Measurements from ENCODE around the gene PPP1R11. TPM values are rescaled to one million over a fixed set of nuclear protein-coding genes. Genes with fewer than 3 reads are reported as not detected.

Gene PPP1R11
- total RNA-seq, 1 experiment from 2014 or later: 23.8 TPM

- Histone ChIP-seq H3K27ac (ENCODE audit: insufficient read length, low read depth, low read length) (no peak overlapping the region), H3K56ac (ENCODE audit: insufficient read length, low read depth, low read length) (no peak overlapping the region), H3K23me2 (ENCODE audit: insufficient read length, low read depth, low read length, poor library complexity, severe bottlenecking) (no peaks in the 10 kb centered on the region), H4K91ac (ENCODE audit: insufficient read length, low read depth, low read length) (no peak overlapping the region), H3K79me2 (ENCODE audit: insufficient read depth, low read length) (no peaks in the 10 kb centered on the region), H4K8ac (replicated peaks; ENCODE audit: insufficient read length, low read depth, low read length) (no peak overlapping the region), H3K23ac (ENCODE audit: insufficient read length, low read depth, low read length) (no peak overlapping the region), H3K9me3 (ENCODE audit: control insufficient read depth, low read depth, low read length) (no peaks in the 10 kb centered on the region), H3K4me2 (ENCODE audit: insufficient read depth, insufficient read length, low read length) (no peak overlapping the region), H3K14ac (ENCODE audit: insufficient read depth, low read length) (no peak overlapping the region), H2BK15ac (ENCODE audit: low read depth, low read length) (no peak overlapping the region; the same call in 1 of the 2 replicates), H3K4ac (ENCODE audit: low read depth, low read length) (no peak overlapping the region), H4K20me1 (ENCODE audit: control insufficient read depth, insufficient read depth, insufficient read length) (no peaks in the 10 kb centered on the region), H2AFZ (ENCODE audit: low read length) (no peak overlapping the region), H4K5ac (ENCODE audit: insufficient read length, low read depth, low read length) (no peak overlapping the region), H2AK5ac (ENCODE audit: insufficient read length, low read length) (no peak overlapping the region), H3K18ac (ENCODE audit: insufficient read length, low read depth, low read length) (no peak overlapping the region), H3K79me1 (ENCODE audit: insufficient read depth, low read depth, low read length, poor library complexity, severe bottlenecking) (no peaks in the 10 kb centered on the region), H2BK20ac (ENCODE audit: low read depth, low read length, poor library complexity, severe bottlenecking) (no peak overlapping the region), H3K9ac (ENCODE audit: extremely low read depth, insufficient read length, low read length) (no peak overlapping the region), H2BK5ac (ENCODE audit: insufficient read length, low read length) (no peak overlapping the region), H2BK12ac (ENCODE audit: insufficient read length, low read depth, low read length) (no peak overlapping the region), H3K27me3 (ENCODE audit: insufficient read depth, low read length) (no peaks in the 10 kb centered on the region), H3T11ph (ENCODE audit: low read length) (no peak overlapping the region), H2BK120ac (ENCODE audit: low read depth, low read length, poor library complexity, severe bottlenecking) (no peak overlapping the region), H3K4me1 (ENCODE audit: insufficient read depth, low read length) (no peaks in the 10 kb centered on the region)
- WGBS (ENCODE audit: extremely low coverage, insufficient read length, low lambda C conversion rate): no CpG with 5 or more reads among the region's 6 CpGs
- no peak overlapping the region for H3K4me3 Mint-ChIP-seq
- no peaks in the 10 kb centered on the region for H3K9me3 Mint-ChIP-seq
- no peaks in the 10 kb centered on the region for H3K36me3 Mint-ChIP-seq (ENCODE audit: insufficient read depth in 1 of 3, low read depth in 3 of 3)
- no peak for TF ChIP-seq CTCF (conservative IDR thresholded peaks at IDR 0.05)
- H3K4me1 Mint-ChIP-seq: no peaks in the 10 kb centered on the region
- no peak for DNase-seq
- H3K27me3 Mint-ChIP-seq (ENCODE audit: low read depth): peaks cover 2% of the 10 kb centered on the region; the same call in 1 of the 2 replicates
- H3K27ac Mint-ChIP-seq: no peak overlapping the region
These were observed 25.8 kb upstream of the PPP1R11 start for GRCh38 chr6:30041221-30041620.
